Right lobe of liver (tissue), 6 donors: Measurements from ENCODE around the gene SEC23A. TPM values are rescaled to one million over a fixed set of nuclear protein-coding genes. Genes with fewer than 3 reads are reported as not detected.
"Not testable (repeated sequence)": the region's sequence is repeated elsewhere in the genome, so short reads cannot be mapped to it uniquely, and the experiment has no call there.

Experiments used
- ATAC-seq, 4 donors: fragments of 200-7000 bp; cut with Tn5 transposase; one replicate each; pipeline ENCODE4 v1.9.1; 2020; ENCODE audit warnings: mild to moderate bottlenecking in 4 of 4, moderate library complexity in 4 of 4
- DNase-seq, 3 donors: peaks; one replicate each; pipeline ENCODE4 v3.0.0-alpha.2; 2020
- H3K27ac ChIP-seq, 3 donors: fragments of 200-600 bp; one replicate each; pipeline ENCODE4 v1.8.0; 2022
- H3K27me3 ChIP-seq, 2 donors: fragments of 200-600 bp; one replicate each; pipeline ENCODE4 v1.8.0; 2022
- H3K36me3 ChIP-seq, 4 donors: fragments of 200-600 bp; sonication (generic) in 1 of 4; one replicate each; pipeline versions ENCODE4 v1.5.1 to v1.8.0; 2017 to 2022; ENCODE audit warnings: control low read depth in 1 of 4
- H3K4me1 ChIP-seq, 4 donors: fragments of 200-600 bp; sonication (generic) in 1 of 4; one replicate each; pipeline versions ENCODE4 v1.5.1 to v1.8.0; 2017 to 2022; ENCODE audit warnings: control low read depth in 1 of 4
- H3K4me3 ChIP-seq, 3 donors: fragments of 200-600 bp; one replicate each; pipeline ENCODE4 v1.8.0; 2022
- H3K9me3 ChIP-seq, 4 donors: fragments of 200-600 bp; sonication (generic) in 1 of 4; one replicate each; pipeline versions ENCODE4 v1.5.1 to v1.8.0; 2017 to 2022; ENCODE audit warnings: control low read depth in 1 of 4
- POLR2A ChIP-seq: fragments of 450-650 bp; IDR thresholded peaks from one replicate; pipeline ENCODE4 v1.6.1; 2017; ENCODE audit warnings: antibody characterized with exemption, mild to moderate bottlenecking
- WGBS: methylation state at CpG from one replicate; pipeline ENCODE4 v1.1.6; 2018; ENCODE audit warnings: low coverage, low lambda C conversion rate; ENCODE audit not compliant: insufficient coverage; ENCODE audit errors: missing lambda C conversion rate; 5-methylcytosine and 5-hydroxymethylcytosine counted together
- intact Hi-C, 2 donors: fragments of 100-400 bp; cut with DNase I; formaldehyde crosslinking; loops; one replicate each; pipeline versions ENCODE4 v1.11.2 to v1.14.1; 2022
- total RNA-seq, 6 experiments: library from RNA; depleted of rRNA in 2 of 6; stranded (reverse); fragments of >200 nt in 2 of 6; fragmentation: NEBNext Ultra II Directional in 3 of 6; extraction: Animal tissue kit (Norgen Biotek cat#: 25700) in 3 of 6; gene quantifications; one replicate each; pipeline versions ENCODE4 v1.1.0 to v1.2.4, GENCODE V29; 2016 to 2023
- TF ChIP-seq, protein P1 (sequence below), 4 donors: fragments of 200-600 bp in 3 of 4; fragments of 450-650 bp in 1 of 4; IDR thresholded peaks; one replicate each; pipeline versions ENCODE4 v1.5.1 to v1.8.0; 2016 to 2022; ENCODE audit warnings: antibody characterized with exemption in 4 of 4, mild to moderate bottlenecking in 2 of 4
- donor health status: DM: no; HTN: yes; CAD: no.
- donor health status: DM: no; HTN: no; CAD: no.
- donor health status: DM: no; HTN: no; CAD: no.
- donor health status: DM: no; HTN: yes; CAD: no.
- donor health status: DM: no; HTN: yes; CAD: no.

Gene SEC23A
- total RNA-seq, 6 experiments from 2014 or later = 69.2 to 107 (median 88.1) TPM

DNA sequence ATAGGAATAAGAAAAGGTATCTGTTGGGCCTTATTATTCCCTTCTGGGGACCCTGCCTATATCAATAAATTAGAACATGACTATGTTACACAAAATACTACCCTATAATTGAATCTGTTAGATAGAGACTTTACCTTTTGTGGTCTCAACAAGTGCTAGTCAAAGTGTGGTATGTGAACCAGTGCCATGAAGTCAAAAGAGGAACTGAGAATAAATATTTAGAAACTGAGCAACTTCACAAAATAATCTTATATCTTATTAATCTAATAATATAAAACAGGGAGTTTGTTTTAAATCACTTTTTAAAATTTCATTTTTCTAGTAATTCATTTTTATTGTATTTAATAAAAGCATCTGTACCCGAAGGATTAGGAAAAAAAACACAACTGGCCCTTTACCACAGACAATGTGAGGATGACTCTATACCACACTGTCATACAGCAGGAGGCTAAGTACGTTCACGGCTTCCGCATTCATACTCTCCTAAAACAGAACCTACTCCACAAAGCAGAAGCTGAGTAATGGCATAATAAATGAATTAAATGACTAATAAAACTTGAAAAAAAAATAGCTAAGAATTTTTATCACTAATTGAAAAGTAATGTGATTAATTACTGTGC lies 42.1 kb downstream of the SEC23A start:
- TF ChIP-seq POLR2A = no peak
- TF ChIP-seq, protein P1, sequence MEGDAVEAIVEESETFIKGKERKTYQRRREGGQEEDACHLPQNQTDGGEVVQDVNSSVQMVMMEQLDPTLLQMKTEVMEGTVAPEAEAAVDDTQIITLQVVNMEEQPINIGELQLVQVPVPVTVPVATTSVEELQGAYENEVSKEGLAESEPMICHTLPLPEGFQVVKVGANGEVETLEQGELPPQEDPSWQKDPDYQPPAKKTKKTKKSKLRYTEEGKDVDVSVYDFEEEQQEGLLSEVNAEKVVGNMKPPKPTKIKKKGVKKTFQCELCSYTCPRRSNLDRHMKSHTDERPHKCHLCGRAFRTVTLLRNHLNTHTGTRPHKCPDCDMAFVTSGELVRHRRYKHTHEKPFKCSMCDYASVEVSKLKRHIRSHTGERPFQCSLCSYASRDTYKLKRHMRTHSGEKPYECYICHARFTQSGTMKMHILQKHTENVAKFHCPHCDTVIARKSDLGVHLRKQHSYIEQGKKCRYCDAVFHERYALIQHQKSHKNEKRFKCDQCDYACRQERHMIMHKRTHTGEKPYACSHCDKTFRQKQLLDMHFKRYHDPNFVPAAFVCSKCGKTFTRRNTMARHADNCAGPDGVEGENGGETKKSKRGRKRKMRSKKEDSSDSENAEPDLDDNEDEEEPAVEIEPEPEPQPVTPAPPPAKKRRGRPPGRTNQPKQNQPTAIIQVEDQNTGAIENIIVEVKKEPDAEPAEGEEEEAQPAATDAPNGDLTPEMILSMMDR (IDR thresholded peaks at IDR 0.05) = no peak
- Histone ChIP-seq H3K4me3 (no peak overlapping the region), H3K27me3 (no peaks in the 10 kb centered on the region), H3K9me3 (peaks cover 0 to 10% (median under 1%) of the 10 kb centered on the region in 4 donors), H3K27ac (no peak overlapping the region), H3K4me1 (no peaks in the 10 kb centered on the region), H3K36me3 (peaks cover 6 to 56% (median 15%) of the 10 kb centered on the region in 4 donors)
- DNase-seq (no peak), ATAC-seq (no peak)
- intact Hi-C loops = no loop called here
- 96% methylated on average over 4 of the region's 4 CpGs for WGBS

- DNase-seq = no peak
- Histone ChIP-seq H3K4me3 (no peak overlapping the region), H3K27ac (no peak overlapping the region), H3K4me1 (no peaks in the 10 kb centered on the region), H3K9me3 (peaks cover 0 to 15% (median 2%) of the 10 kb centered on the region in 4 donors), H3K27me3 (no peaks in the 10 kb centered on the region), H3K36me3 (peaks cover 0 to 50% (median 18%) of the 10 kb centered on the region in 4 donors)
- no peak for ATAC-seq
- intact Hi-C loops = no loop called here
- WGBS = 89% methylated on average over 10 of the region's 10 CpGs
- TF ChIP-seq, protein P1 (IDR thresholded peaks at IDR 0.05) = no peak
- TF ChIP-seq POLR2A = no peak
These were observed 47.1 kb downstream of the SEC23A start for GRCh38 chr14:39055786-39056474.

DNA sequence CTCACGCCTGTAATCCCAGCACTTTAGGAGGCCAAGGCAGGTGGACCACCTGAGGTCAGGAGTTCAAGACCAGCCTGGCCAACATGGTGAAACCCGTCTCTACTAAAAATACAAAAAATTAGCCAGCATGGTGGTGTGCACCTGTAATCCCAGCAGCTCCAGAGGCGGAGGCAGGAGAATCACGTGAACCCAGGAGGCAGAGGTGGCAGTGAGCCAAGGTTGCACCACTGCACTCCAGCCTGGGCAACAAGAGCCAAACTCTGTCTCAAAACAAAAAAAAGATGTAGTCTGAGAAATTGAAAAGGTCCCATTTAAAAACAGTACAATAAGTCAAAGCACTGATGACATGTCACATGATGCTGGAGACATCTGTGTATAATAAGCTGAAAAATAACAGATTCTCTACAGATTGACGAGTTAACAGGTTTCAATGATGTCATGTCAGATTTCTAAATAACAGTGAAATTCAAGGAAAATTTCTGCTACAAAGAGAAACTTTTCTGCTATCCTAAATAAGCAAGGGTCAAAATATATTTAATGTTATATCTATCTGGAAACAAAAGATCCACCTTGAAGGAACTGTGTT lies 50.1 kb downstream of the SEC23A start:
- 72% methylated on average over 5 of the region's 5 CpGs for WGBS
- H3K36me3 ChIP-seq = peaks cover 0 to 36% (median 24%) of the 10 kb centered on the region in 4 donors

GRCh38 chr14:39050389-39050788 lies 52.6 kb downstream of the SEC23A start:
- intact Hi-C loops = no loop called here

More for the DNA sequence above, 50.1 kb downstream of the SEC23A start:
- H3K27ac ChIP-seq, H3K4me3 ChIP-seq, H3K4me1 ChIP-seq, H3K27me3 ChIP-seq, intact Hi-C loops: not testable (repeated sequence)
- H3K9me3 ChIP-seq = peaks cover 0 to 15% (median 2%) of the 10 kb centered on the region in 4 donors
- DNase-seq = peak in 2 of 3 donors; percentile 30 to 55
- ATAC-seq = peak in 1 of 4 donors; percentile 24

GRCh38 chr14:39045889-39046288 lies 57.1 kb downstream of the SEC23A start:
- WGBS = 85% methylated on average over 4 of the region's 6 CpGs
- intact Hi-C loops, H3K27me3 ChIP-seq, H3K4me3 ChIP-seq, H3K9me3 ChIP-seq, DNase-seq, ATAC-seq, H3K4me1 ChIP-seq, H3K27ac ChIP-seq: not testable (repeated sequence)
- H3K36me3 ChIP-seq = peaks cover 0 to 68% (median 33%) of the 10 kb centered on the region in 4 donors

More at GRCh38 chr14:39050389-39050788, 52.6 kb downstream of the SEC23A start:
- H3K36me3 ChIP-seq = peaks cover 0 to 58% (median 37%) of the 10 kb centered on the region in 4 donors
- no peaks in the 10 kb centered on the region for H3K9me3 ChIP-seq
- TF ChIP-seq, protein P1 (IDR thresholded peaks at IDR 0.05) = no peak
- no peak for TF ChIP-seq POLR2A
- H3K27ac ChIP-seq = no peak overlapping the region
- no peak for DNase-seq
- no peaks in the 10 kb centered on the region for H3K27me3 ChIP-seq
- no peak overlapping the region for H3K4me3 ChIP-seq
- ATAC-seq = peak in 2 of 4 donors; percentile 36 to 86
- WGBS = 67% methylated on average over 2 of the region's 2 CpGs
- H3K4me1 ChIP-seq = no peaks in the 10 kb centered on the region
